Measurements from ENCODE around the gene GMEB2. TPM values are rescaled to one million over a fixed set of nuclear protein-coding genes. Genes with fewer than 3 reads are reported as not detected.
A peak's percentile ranks its signal among the peaks of the same experiment; 100 is the strongest.

GMEB2 gene
- total RNA-seq, 2 donors from 2014 or later: 18.4 to 27.9 TPM

GRCh38 chr20:63577317-63577894 lies 49.5 kb downstream of the GMEB2 start:
- DNase-seq (ENCODE audit: low spot score): peak; percentile 69

GRCh38 chr20:63576311-63576710 lies 50.6 kb downstream of the GMEB2 start:
- TF ChIP-seq POLR2A (IDR thresholded peaks at IDR 0.05): no peak
- no peak for TF ChIP-seq POLR2AphosphoS5 (IDR thresholded peaks at IDR 0.05)
- no peak for TF ChIP-seq CTCF (IDR thresholded peaks at IDR 0.05)
- no peak overlapping the region for H3K4me3 ChIP-seq
- intact Hi-C loops (cut with DNase I): no loop called here
- H3K4me1 ChIP-seq (replicated peaks): peaks cover 3% of the 10 kb centered on the region
- no peaks in the 10 kb centered on the region for H3K36me3 ChIP-seq
- H3K9me3 ChIP-seq: no peaks in the 10 kb centered on the region
- WGBS: 85% methylated on average over 7 of the region's 7 CpGs
- DNase-seq (ENCODE audit: low spot score): no peak
- H3K27ac ChIP-seq: no peak overlapping the region
- H3K27me3 ChIP-seq (replicated peaks; ENCODE audit: insufficient read depth): no peaks in the 10 kb centered on the region

More at GRCh38 chr20:63577317-63577894, 49.5 kb downstream of the GMEB2 start:
- Histone ChIP-seq H3K36me3 (no peaks in the 10 kb centered on the region), H3K27me3 (replicated peaks; ENCODE audit: insufficient read depth) (no peaks in the 10 kb centered on the region), H3K9me3 (no peaks in the 10 kb centered on the region), H3K27ac (no peak overlapping the region), H3K4me1 (replicated peaks) (peaks cover 3% of the 10 kb centered on the region), H3K4me3 (no peak overlapping the region)
- intact Hi-C loops (cut with DNase I): no loop called here
- TF ChIP-seq POLR2A (IDR thresholded peaks at IDR 0.05) (no peak), CTCF (IDR thresholded peaks at IDR 0.05) (no peak), POLR2AphosphoS5 (IDR thresholded peaks at IDR 0.05) (peak; percentile 40)
- WGBS: 48% methylated on average over 19 of the region's 19 CpGs

GRCh38 chr20:63574829-63575743 lies 51.8 kb downstream of the GMEB2 start:
- Histone ChIP-seq H3K4me1 (replicated peaks) (peaks cover 3% of the 10 kb centered on the region), H3K27ac (peak overlapping the region; percentile 80 to 82), H3K9me3 (no peaks in the 10 kb centered on the region), H3K27me3 (replicated peaks; ENCODE audit: insufficient read depth) (no peaks in the 10 kb centered on the region), H3K4me3 (no peak overlapping the region), H3K36me3 (no peaks in the 10 kb centered on the region)
- WGBS: 61% methylated on average over 28 of the region's 28 CpGs
- TF ChIP-seq POLR2A (IDR thresholded peaks at IDR 0.05) (no peak), POLR2AphosphoS5 (IDR thresholded peaks at IDR 0.05) (no peak), CTCF (IDR thresholded peaks at IDR 0.05) (no peak)
- DNase-seq (ENCODE audit: low spot score): no peak
- intact Hi-C loops (cut with DNase I): no loop called here

- H3K36me3 ChIP-seq: no peaks in the 10 kb centered on the region
- H3K27ac ChIP-seq: peak within 1 kb of the TSS; percentile 80 to 82
- peak; percentile 72 for DNase-seq (ENCODE audit: low spot score)
- no peaks in the 10 kb centered on the region for H3K27me3 ChIP-seq (replicated peaks; ENCODE audit: insufficient read depth)
- no peaks in the 10 kb centered on the region for H3K9me3 ChIP-seq
- peak within 1 kb of the TSS; percentile 77 to 89 for H3K4me3 ChIP-seq
- TF ChIP-seq POLR2A (IDR thresholded peaks at IDR 0.05) (peak; percentile 44), CTCF (IDR thresholded peaks at IDR 0.05) (no peak), POLR2AphosphoS5 (IDR thresholded peaks at IDR 0.05) (peak; percentile 48)
- 21% methylated on average over 11 of the region's 40 CpGs for WGBS
- peaks cover 3% of the 10 kb centered on the region for H3K4me1 ChIP-seq (replicated peaks)
- intact Hi-C loops (cut with DNase I): no loop called here
Measured at GRCh38 chr20:63574156-63574828, 52.6 kb downstream of the GMEB2 start, which contains the start of gene HELZ2. Gene HELZ2 (minus strand): TSS chr20:63574239. CDS start chr20:63572385, 1,854 bp downstream.
